Adrenal gland (tissue), 5 donors: ENCODE measurements around the gene PTPRN2.

Experiments
- POLR2A ChIP-seq, 2 donors: fragments of 450-650 bp; IDR thresholded peaks; one replicate each; pipeline ENCODE4 v1.6.1; 2017; ENCODE audit warnings: antibody characterized with exemption in 2 of 2, mild to moderate bottlenecking in 2 of 2, moderate library complexity in 1 of 2
- TF ChIP-seq, protein P1 (sequence below), 6 experiments: fragments of 450-650 bp in 4 of 6; fragments of 200-600 bp in 2 of 6; sonication (generic) in 1 of 6; IDR thresholded peaks; 1 replicate in 5 of 6; 2 replicates in 1 of 6; pipeline versions ENCODE4 v1.5.1 to v1.8.0; 2016 to 2021; ENCODE audit warnings: antibody characterized with exemption in 6 of 6, mild to moderate bottlenecking in 2 of 6, moderate library complexity in 1 of 6
- donor health status: DM: no; HTN: no; CAD: no.

DNA sequence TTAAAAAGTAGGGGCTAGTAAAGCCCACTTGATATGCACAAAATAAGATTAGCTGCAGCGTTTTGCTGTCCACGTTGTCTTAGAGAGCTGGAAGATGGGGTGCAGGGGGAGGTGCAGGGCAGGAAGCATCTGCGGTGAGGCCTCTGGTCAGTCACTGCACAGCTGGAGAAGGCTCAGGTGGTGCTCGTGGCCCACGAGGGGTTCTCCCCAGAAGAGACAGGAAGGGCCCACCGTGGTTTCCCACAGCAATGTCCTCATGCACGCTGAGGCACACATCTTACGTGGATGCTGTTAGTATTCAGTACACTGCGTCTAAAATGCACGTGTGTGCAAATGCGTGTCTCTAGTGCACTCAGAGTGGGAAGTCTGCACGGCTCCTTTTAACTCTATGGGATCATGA, 582.1 kb downstream of the PTPRN2 start:
- TF ChIP-seq, protein P1, sequence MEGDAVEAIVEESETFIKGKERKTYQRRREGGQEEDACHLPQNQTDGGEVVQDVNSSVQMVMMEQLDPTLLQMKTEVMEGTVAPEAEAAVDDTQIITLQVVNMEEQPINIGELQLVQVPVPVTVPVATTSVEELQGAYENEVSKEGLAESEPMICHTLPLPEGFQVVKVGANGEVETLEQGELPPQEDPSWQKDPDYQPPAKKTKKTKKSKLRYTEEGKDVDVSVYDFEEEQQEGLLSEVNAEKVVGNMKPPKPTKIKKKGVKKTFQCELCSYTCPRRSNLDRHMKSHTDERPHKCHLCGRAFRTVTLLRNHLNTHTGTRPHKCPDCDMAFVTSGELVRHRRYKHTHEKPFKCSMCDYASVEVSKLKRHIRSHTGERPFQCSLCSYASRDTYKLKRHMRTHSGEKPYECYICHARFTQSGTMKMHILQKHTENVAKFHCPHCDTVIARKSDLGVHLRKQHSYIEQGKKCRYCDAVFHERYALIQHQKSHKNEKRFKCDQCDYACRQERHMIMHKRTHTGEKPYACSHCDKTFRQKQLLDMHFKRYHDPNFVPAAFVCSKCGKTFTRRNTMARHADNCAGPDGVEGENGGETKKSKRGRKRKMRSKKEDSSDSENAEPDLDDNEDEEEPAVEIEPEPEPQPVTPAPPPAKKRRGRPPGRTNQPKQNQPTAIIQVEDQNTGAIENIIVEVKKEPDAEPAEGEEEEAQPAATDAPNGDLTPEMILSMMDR (IDR thresholded peaks at IDR 0.05), result no peak
- no peak for TF ChIP-seq POLR2A (IDR thresholded peaks at IDR 0.05)
